A549 (cell line): ENCODE data around the gene TPSB2.

ENCODE experiments used
- CHD2 ChIP-seq: fragments of 150-350 bp; IDR thresholded peaks from 2 replicates; pipeline ENCODE4 v1.6.1; 2014; ENCODE audit warnings: low read length; ENCODE audit not compliant: partially characterized antibody
- CTCF ChIP-seq: fragments of >200 bp; sonication (Bioruptor Twin); formaldehyde crosslinking; IDR thresholded peaks from 3 replicates; pipeline ENCODE4 v1.5.1; 2016
- EP300 ChIP-seq, 2 experiments: fragments of >200 bp; sonication (Bioruptor Twin); formaldehyde crosslinking; IDR thresholded peaks; 2 replicates in 1 of 2; 3 replicates in 1 of 2; pipeline ENCODE4 v1.6.1; 2016 to 2017
- ESRRA ChIP-seq: fragments of 150-350 bp; IDR thresholded peaks from 2 replicates; pipeline ENCODE4 v1.6.1; 2014; ENCODE audit warnings: mild to moderate bottlenecking, low read length, borderline replicate concordance
- HOXA7 ChIP-seq: fragments of 250-450 bp; sonication (Bioruptor Pico); IDR thresholded peaks from 2 replicates; pipeline ENCODE4 v1.5.0; 2020; ENCODE audit warnings: mild to moderate bottlenecking, moderate library complexity
- JUNB ChIP-seq: fragments of >200 bp; sonication (Bioruptor Twin); formaldehyde crosslinking; IDR thresholded peaks from 2 replicates; pipeline ENCODE4 v1.6.1; 2016
- KDM1A ChIP-seq: fragments of 200-600 bp; sonication (generic); IDR thresholded peaks from 2 replicates; pipeline ENCODE4 v1.6.1; 2016; ENCODE audit warnings: low read depth, mild to moderate bottlenecking
- PHF8 ChIP-seq: fragments of 200-600 bp; sonication (generic); IDR thresholded peaks from 2 replicates; pipeline ENCODE4 v1.6.1; 2016; ENCODE audit warnings: low read depth, mild to moderate bottlenecking, antibody characterized with exemption, moderate library complexity, borderline replicate concordance
- POLR2A ChIP-seq: IDR thresholded peaks from 2 replicates; pipeline ENCODE4 v1.6.1; 2012; ENCODE audit warnings: mild to moderate bottlenecking, low read length
- RAD21 ChIP-seq, 2 experiments: fragments of >200 bp in 1 of 2; sonication (Bioruptor Twin) in 1 of 2; formaldehyde crosslinking in 1 of 2; IDR thresholded peaks in 1 of 2; conservative IDR thresholded peaks in 1 of 2; 2 replicates in 1 of 2; 3 replicates in 1 of 2; pipeline ENCODE4 v1.6.1; 2012 to 2018; ENCODE audit warnings: inconsistent platforms in 1 of 2
- ZFP36 ChIP-seq: fragments of 450-650 bp; IDR thresholded peaks from 2 replicates; pipeline ENCODE4 v1.6.1; 2014; ENCODE audit warnings: borderline replicate concordance; ENCODE audit not compliant: partially characterized antibody

- TF ChIP-seq KDM1A (no peak), CTCF (no peak), EP300 (IDR thresholded peaks at IDR 0.05) (no peak), POLR2A (no peak), CHD2 (no peak), RAD21 (conservative IDR thresholded peaks at IDR 0.05 in 1 of 2, IDR thresholded peaks at IDR 0.05 in 1 of 2) (no peak), ESRRA (no peak), ZFP36 (no peak), PHF8 (no peak), HOXA7 (no peak), JUNB (no peak)
Observed at GRCh38 chr16:1206786-1207185, 23.2 kb downstream of the TPSB2 start.
